Activated B cell treated with CpG ODN at 0.5 μM for 24 hours (primary cell): ENCODE measurements around the gene CTCF. TPM values are rescaled to one million over a fixed set of nuclear protein-coding genes. Genes with fewer than 3 reads are reported as not detected.

Source experiments
- ATAC-seq: fragments of 200-7000 bp; cut with Tn5 transposase; one replicate; pipeline ENCODE4 v1.10.0; 2021; ENCODE audit warnings: low read depth, mild to moderate bottlenecking, moderate library complexity
- CTCF ChIA-PET: fragments of 350-600 bp; sonication (Branson Sonifier 250); formaldehyde crosslinking; loops from one replicate; lab custom pipeline; 2021; ENCODE audit warnings: antibody characterized with exemption; lab: Charles Lee
- POLR2A ChIA-PET: fragments of 350-600 bp; sonication (Branson Sonifier 250); formaldehyde crosslinking; loops from one replicate; lab custom pipeline; 2021; ENCODE audit warnings: antibody characterized with exemption; lab: Charles Lee
- DNase-seq: peaks from one replicate; pipeline ENCODE4 v3.0.0; 2022
- H3K27ac Mint-ChIP-seq: one replicate; pipeline ENCODE4 v1.8.0; 2020; ENCODE audit warnings: mixed read lengths
- H3K27me3 Mint-ChIP-seq: one replicate; pipeline ENCODE4 v1.8.0; 2021; ENCODE audit warnings: mixed read lengths
- H3K36me3 Mint-ChIP-seq: one replicate; pipeline ENCODE4 v1.8.0; 2021; ENCODE audit warnings: low read depth, mixed read lengths
- H3K4me1 Mint-ChIP-seq: one replicate; pipeline ENCODE4 v1.8.0; 2021; ENCODE audit warnings: mixed read lengths
- H3K4me3 Mint-ChIP-seq: one replicate; pipeline ENCODE4 v1.8.0; 2020; ENCODE audit warnings: mild to moderate bottlenecking, mixed read lengths
- H3K9me3 Mint-ChIP-seq: one replicate; pipeline ENCODE4 v1.8.0; 2020; ENCODE audit warnings: mixed read lengths
- intact Hi-C: fragments of 100-400 bp; cut with micrococcal nuclease; formaldehyde crosslinking; loops from one replicate; pipeline ENCODE4 v1.15.1; 2024
- total RNA-seq: library from RNA; stranded (reverse); gene quantifications from 2 replicates; pipeline ENCODE4 v1.2.3, GENCODE V29; 2022
- TF ChIP-seq, protein P1 (sequence below): fragments of 200-600 bp; IDR thresholded peaks from one replicate; pipeline ENCODE4 v1.8.0; 2022; ENCODE audit warnings: antibody characterized with exemption, mild to moderate bottlenecking

The CTCF gene
- total RNA-seq, 1 donor from 2014 or later = 59.6 TPM

DNA sequence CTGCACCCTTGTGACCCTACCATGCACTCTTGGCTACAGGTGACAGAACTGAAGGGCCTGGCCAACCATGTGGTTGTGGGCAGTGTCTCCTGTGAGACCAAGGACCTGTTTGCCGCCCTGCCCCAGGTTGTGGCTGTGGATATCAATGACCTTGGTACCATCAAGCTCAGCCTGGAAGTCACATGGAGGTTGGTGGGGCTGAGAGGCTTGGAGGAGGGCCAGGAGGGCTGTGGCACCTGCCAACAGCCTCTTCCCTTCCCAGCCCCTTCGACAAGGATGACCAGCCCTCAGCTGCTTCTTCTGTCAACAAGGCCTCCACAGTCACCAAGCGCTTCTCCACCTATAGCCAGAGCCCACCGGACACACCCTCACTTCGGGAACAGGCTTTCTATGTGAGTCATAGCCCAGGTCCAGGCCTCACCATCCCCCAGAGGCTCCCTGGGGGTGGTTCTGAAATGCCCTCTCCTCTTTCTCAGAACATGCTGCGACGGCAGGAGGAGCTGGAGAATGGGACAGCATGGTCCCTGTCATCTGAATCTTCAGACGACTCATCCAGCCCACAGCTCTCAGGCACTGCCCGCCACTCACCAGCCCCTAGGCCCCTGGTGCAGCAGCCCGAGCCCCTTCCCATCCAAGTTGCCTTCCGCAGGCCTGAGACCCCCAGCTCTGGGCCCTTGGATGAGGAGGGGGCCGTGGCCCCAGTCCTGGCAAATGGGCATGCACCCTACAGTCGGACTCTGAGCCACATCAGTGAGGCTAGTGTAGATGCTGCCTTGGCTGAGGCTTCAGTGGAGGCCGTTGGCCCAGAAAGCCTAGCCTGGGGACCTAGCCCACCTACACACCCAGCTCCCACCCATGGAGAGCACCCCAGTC is 20.7 kb upstream of the CTCF start:
- Mint-ChIP-seq H3K36me3 (peaks cover 76% of the 10 kb centered on the region), H3K4me3 (no peak overlapping the region), H3K27ac (peak overlapping the region; percentile 68), H3K4me1 (peaks cover 74% of the 10 kb centered on the region), H3K27me3 (no peaks in the 10 kb centered on the region), H3K9me3 (no peaks in the 10 kb centered on the region)
- POLR2A ChIA-PET = interaction anchor here (0.6 to 2.4 kb wide), 4 partner anchors 10 to 60 kb away, joined by 3 to 9 read pairs (median 3); partner anchors contain the start of gene ATP6V0D1
- ATAC-seq = no peak
- CTCF ChIA-PET = interaction anchor here (0.6 kb wide), 1 partner anchor 20 kb away, joined by 3 read pairs; no protein-coding TSS in a partner anchor
- TF ChIP-seq, protein P1, sequence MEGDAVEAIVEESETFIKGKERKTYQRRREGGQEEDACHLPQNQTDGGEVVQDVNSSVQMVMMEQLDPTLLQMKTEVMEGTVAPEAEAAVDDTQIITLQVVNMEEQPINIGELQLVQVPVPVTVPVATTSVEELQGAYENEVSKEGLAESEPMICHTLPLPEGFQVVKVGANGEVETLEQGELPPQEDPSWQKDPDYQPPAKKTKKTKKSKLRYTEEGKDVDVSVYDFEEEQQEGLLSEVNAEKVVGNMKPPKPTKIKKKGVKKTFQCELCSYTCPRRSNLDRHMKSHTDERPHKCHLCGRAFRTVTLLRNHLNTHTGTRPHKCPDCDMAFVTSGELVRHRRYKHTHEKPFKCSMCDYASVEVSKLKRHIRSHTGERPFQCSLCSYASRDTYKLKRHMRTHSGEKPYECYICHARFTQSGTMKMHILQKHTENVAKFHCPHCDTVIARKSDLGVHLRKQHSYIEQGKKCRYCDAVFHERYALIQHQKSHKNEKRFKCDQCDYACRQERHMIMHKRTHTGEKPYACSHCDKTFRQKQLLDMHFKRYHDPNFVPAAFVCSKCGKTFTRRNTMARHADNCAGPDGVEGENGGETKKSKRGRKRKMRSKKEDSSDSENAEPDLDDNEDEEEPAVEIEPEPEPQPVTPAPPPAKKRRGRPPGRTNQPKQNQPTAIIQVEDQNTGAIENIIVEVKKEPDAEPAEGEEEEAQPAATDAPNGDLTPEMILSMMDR = no peak
- DNase-seq = no peak
- intact Hi-C loops = loop anchor here (1.0 kb wide), 2 partner anchors 20 to 21 kb away; partner anchors contain the start of gene CTCF

DNA sequence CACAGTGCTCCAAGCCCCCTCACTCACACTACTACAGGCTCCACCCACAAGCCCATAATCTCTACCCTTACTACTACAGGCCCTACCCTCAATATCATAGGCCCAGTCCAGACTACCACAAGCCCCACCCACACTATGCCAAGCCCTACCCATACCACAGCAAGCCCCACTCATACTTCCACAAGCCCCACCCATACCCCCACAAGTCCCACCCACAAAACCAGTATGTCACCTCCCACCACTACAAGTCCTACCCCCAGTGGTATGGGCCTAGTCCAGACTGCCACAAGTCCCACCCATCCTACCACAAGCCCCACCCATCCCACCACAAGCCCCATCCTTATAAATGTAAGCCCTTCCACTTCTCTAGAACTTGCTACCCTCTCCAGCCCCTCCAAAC is 19.9 kb upstream of the CTCF start:
- Mint-ChIP-seq H3K27me3 (no peaks in the 10 kb centered on the region), H3K4me1 (peaks cover 76% of the 10 kb centered on the region), H3K36me3 (peaks cover 77% of the 10 kb centered on the region), H3K9me3 (no peaks in the 10 kb centered on the region), H3K4me3 (no peak overlapping the region), H3K27ac (peak overlapping the region; percentile 68)
- POLR2A ChIA-PET = interaction anchor here (1.0 to 2.4 kb wide), 2 partner anchors 12 to 61 kb away, joined by 3 to 9 read pairs; partner anchors contain the start of gene ATP6V0D1
- intact Hi-C loops = loop anchor here (1.0 kb wide), 2 partner anchors 20 to 21 kb away; partner anchors contain the start of gene CTCF
- TF ChIP-seq, protein P1 = no peak
- peak; percentile 57 for DNase-seq
- CTCF ChIA-PET = interaction anchor here (1.1 kb wide), 1 partner anchor 102 kb away, joined by 3 read pairs; the partner anchor contains the start of gene CARMIL2
- peak; percentile 81 for ATAC-seq

GRCh38 chr16:67543036-67543435 is 19.3 kb upstream of the CTCF start:
- TF ChIP-seq, protein P1 = no peak
- Mint-ChIP-seq H3K4me3 (no peak overlapping the region), H3K4me1 (peaks cover 82% of the 10 kb centered on the region), H3K27me3 (no peaks in the 10 kb centered on the region), H3K36me3 (peaks cover 79% of the 10 kb centered on the region), H3K9me3 (no peaks in the 10 kb centered on the region), H3K27ac (peak overlapping the region; percentile 68)
- intact Hi-C loops = no loop called here
- POLR2A ChIA-PET = interaction anchor here (1.0 to 5.9 kb wide), 5 partner anchors 10 to 54 kb away, joined by 3 to 77 read pairs (median 5); partner anchors contain the start of genes CTCF and RIPOR1
- DNase-seq = no peak
- ATAC-seq = no peak
- CTCF ChIA-PET = interaction anchor here (1.1 to 10.6 kb wide), 4 partner anchors 12 to 102 kb away, joined by 3 to 200 read pairs (median 32); partner anchors contain the start of genes CARMIL2, CTCF and RIPOR1

GRCh38 chr16:67543582-67543981 is 18.7 kb upstream of the CTCF start:
- Mint-ChIP-seq H3K4me3 (no peak overlapping the region), H3K27me3 (no peaks in the 10 kb centered on the region), H3K36me3 (peaks cover 83% of the 10 kb centered on the region), H3K9me3 (no peaks in the 10 kb centered on the region), H3K4me1 (peaks cover 84% of the 10 kb centered on the region), H3K27ac (peak overlapping the region; percentile 66)
- TF ChIP-seq, protein P1 = no peak
- intact Hi-C loops = no loop called here
- ATAC-seq (no peak), DNase-seq (no peak)
- ChIA-PET CTCF (interaction anchor here (0.6 to 10.6 kb wide), 6 partner anchors 13 to 101 kb away, joined by 3 to 200 read pairs (median 12); partner anchors contain the start of genes CARMIL2, CTCF and RIPOR1), POLR2A (interaction anchor here (1.0 to 5.9 kb wide), 6 partner anchors 9 to 117 kb away, joined by 3 to 77 read pairs (median 5); partner anchors contain the start of genes ACD, CTCF, PARD6A and RIPOR1)
